ENCODE data around the gene RAB11FIP2. TPM values are rescaled to one million over a fixed set of nuclear protein-coding genes. Genes with fewer than 3 reads are reported as not detected.

Gene RAB11FIP2
- total and polyA plus RNA-seq, 2 of the 8 experiments (the other 6 are each of a cell fraction or from before 2014, with no cell fraction given): 3.1 to 12.7 TPM

- no peaks in the 10 kb centered on the region for H3K79me1 ChIP-seq (ENCODE audit: low read depth, low read length)
- FAIRE-seq (no peak), DNase-seq (ENCODE audit: low read depth in 1 of 2, low spot score in 2 of 2) (no peak)
- peak overlapping the region in 3 of 4 experiments; percentile 25 to 88 (median 34); a peak in 4 of 7 replicates for H3K9ac ChIP-seq (replicated peaks in 1 of 4; ENCODE audit: extremely low read depth in 1 of 4, low read depth in 3 of 4, low read length in 3 of 4)
- no peaks in the 10 kb centered on the region for H3K36me3 ChIP-seq (ENCODE audit: control insufficient read depth in 2 of 4, insufficient read depth in 4 of 4, low read length in 3 of 4)
- H4K20me1 ChIP-seq (replicated peaks in 1 of 2; ENCODE audit: control insufficient read depth in 1 of 2, insufficient read depth in 2 of 2, low read length in 2 of 2): no peaks in the 10 kb centered on the region
- peak overlapping the region; percentile 93; the same call in 1 of the 2 replicates for H3K27ac ChIP-seq (ENCODE audit: low read depth, low read length)
- no peak overlapping the region for H3K23ac ChIP-seq (ENCODE audit: insufficient read length)
- CTCF ChIA-PET (ENCODE audit: partially characterized antibody): no interaction called here
- no peak overlapping the region for H2BK15ac ChIP-seq (ENCODE audit: low read length)
- no peaks in the 10 kb centered on the region for H3K27me3 ChIP-seq (replicated peaks in 1 of 4; ENCODE audit: control insufficient read depth in 3 of 4, extremely low read depth in 1 of 4, insufficient read depth in 3 of 4, low read length in 3 of 4)
- TF ChIP-seq RBBP5 (IDR thresholded peaks at IDR 0.05; ENCODE audit: borderline replicate concordance, low read depth, low read length) (no peak), HDAC6 (IDR thresholded peaks at IDR 0.05; ENCODE audit: low read depth, low read length) (no peak), KDM1A (IDR thresholded peaks at IDR 0.05; ENCODE audit: borderline replicate concordance, low read length) (peak; percentile 88), JUND (IDR thresholded peaks at IDR 0.05; ENCODE audit: low read length) (no peak)
- no peak overlapping the region for H2BK20ac ChIP-seq (ENCODE audit: low read length)
- peaks cover 0 to 32% of the 10 kb centered on the region in 2 experiments; a peak in 2 of 4 replicates for H3K79me2 ChIP-seq (ENCODE audit: control insufficient read depth in 1 of 2, insufficient read depth in 2 of 2, low read length in 2 of 2)
- 58% methylated on average over 22 of the region's 22 CpGs; no CpG with 5 or more reads in 1 of the 2 experiments for WGBS, 2 experiments (ENCODE audit: extremely low coverage in 1 of 2, insufficient coverage in 1 of 2, insufficient read length in 1 of 2, insufficient replicate concordance in 2 of 2, low coverage in 1 of 2, low lambda C conversion rate in 2 of 2, missing lambda C conversion rate in 1 of 2)
- no peak overlapping the region for H2BK120ac ChIP-seq (replicated peaks; ENCODE audit: low read depth, low read length)
- H4K8ac ChIP-seq (ENCODE audit: extremely low read depth, insufficient read depth, low read length): peak overlapping the region; percentile 97; the same call in 1 of the 2 replicates
- H3K4ac ChIP-seq (replicated peaks; ENCODE audit: insufficient read length, low read depth, low read length): no peak overlapping the region
- H3K14ac ChIP-seq (ENCODE audit: insufficient read length): no peak overlapping the region
- H3K4me3 ChIP-seq (ENCODE audit: extremely low read depth in 1 of 4, insufficient read depth in 2 of 4, low read depth in 3 of 4, low read length in 4 of 4): peak overlapping the region; percentile 54 to 86 (median 73)
- no peak overlapping the region for H4K5ac ChIP-seq (ENCODE audit: insufficient read length, low read depth, low read length)
- H2BK5ac ChIP-seq (ENCODE audit: low read depth, low read length): no peak overlapping the region
- no peak overlapping the region for H2BK12ac ChIP-seq (ENCODE audit: low read depth, low read length)
- H3K18ac ChIP-seq (ENCODE audit: extremely low read depth, low read length): peak overlapping the region; percentile 29; the same call in 1 of the 2 replicates
- H2AK5ac ChIP-seq (ENCODE audit: low read depth, low read length): no peak overlapping the region
- H3K23me2 ChIP-seq (ENCODE audit: low read depth, low read length): peaks cover 5% of the 10 kb centered on the region; the same call in 1 of the 2 replicates
- H2AFZ ChIP-seq (ENCODE audit: low read length): peak overlapping the region; percentile 60
- no peaks in the 10 kb centered on the region for H3K9me3 ChIP-seq (ENCODE audit: insufficient read depth in 2 of 2, low read depth in 1 of 2, low read length in 1 of 2)
- peak overlapping the region; percentile 42 to 90 for H3K4me2 ChIP-seq (ENCODE audit: insufficient read depth in 1 of 2, low read depth in 2 of 2, low read length in 2 of 2)
- no peak overlapping the region for H3K56ac ChIP-seq (replicated peaks; ENCODE audit: insufficient read length, low read depth, low read length)
- peaks cover 0 to 8% (median 0%) of the 10 kb centered on the region in 4 experiments; a peak in 2 of 7 replicates for H3K4me1 ChIP-seq (replicated peaks in 1 of 4; ENCODE audit: control insufficient read depth in 3 of 4, insufficient read depth in 4 of 4, low read length in 3 of 4)
- no peak overlapping the region for H4K91ac ChIP-seq (replicated peaks; ENCODE audit: insufficient read length, low read length)
- POLR2A ChIA-PET (ENCODE audit: partially characterized antibody): interaction anchor here (1.0 to 1.4 kb wide), 2 partner anchors 12 to 20 kb away, joined by 3 to 4 read pairs; no protein-coding TSS in a partner anchor
These were observed 497 bp upstream of the RAB11FIP2 start for GRCh38 chr10:118047157-118047719.
